H1 (cell line): Measurements from ENCODE around the gene CTDP1. TPM values are rescaled to one million over a fixed set of nuclear protein-coding genes. Genes with fewer than 3 reads are reported as not detected.

Experiments
- CTCF ChIA-PET: fragments of 300-600 bp; sonication (Branson Sonifier 250); formaldehyde crosslinking; loops from one replicate; lab custom pipeline; 2021; ENCODE audit not compliant: partially characterized antibody; lab: Charles Lee
- POLR2A ChIA-PET: fragments of 300-600 bp; sonication (Branson Sonifier 250); formaldehyde crosslinking; loops from one replicate; lab custom pipeline; 2021; ENCODE audit warnings: inconsistent platforms; ENCODE audit not compliant: partially characterized antibody; lab: Charles Lee
- DNase-seq, 2 experiments: peaks; one replicate each; pipeline versions ENCODE4 v3.0.0 to v3.0.0-alpha.2; 2010 to 2022; ENCODE audit warnings: low spot score in 2 of 2, low read depth in 1 of 2, mixed read lengths in 1 of 2
- FAIRE-seq: peaks from 2 replicates; lab custom pipeline; 2011; peaks lifted over from hg19 to GRCh38; lab: Jason Lieb, UNC
- H2AFZ ChIP-seq: 2 replicates; pipeline ENCODE4 v1.8.1; 2012; ENCODE audit warnings: low read length, inconsistent platforms
- H2AK5ac ChIP-seq: 2 replicates; pipeline ENCODE4 v1.6.1; 2013; ENCODE audit warnings: low read depth, low read length
- H2BK120ac ChIP-seq: replicated peaks from 2 replicates; pipeline ENCODE3; 2013; ENCODE audit warnings: low read depth, low read length, inconsistent platforms
- H2BK12ac ChIP-seq: 2 replicates; pipeline ENCODE4 v1.6.1; 2013; ENCODE audit warnings: low read depth, low read length
- H2BK15ac ChIP-seq: 2 replicates; pipeline ENCODE4 v1.6.1; 2013; ENCODE audit warnings: low read length
- H2BK20ac ChIP-seq: 2 replicates; pipeline ENCODE4 v1.6.1; 2013; ENCODE audit warnings: low read length
- H2BK5ac ChIP-seq: 2 replicates; pipeline ENCODE4 v1.6.1; 2013; ENCODE audit warnings: low read depth, low read length
- H3K14ac ChIP-seq: 2 replicates; pipeline ENCODE4 v1.6.1; 2013; ENCODE audit warnings: inconsistent platforms; ENCODE audit not compliant: insufficient read length
- H3K18ac ChIP-seq: 2 replicates; pipeline ENCODE4 v1.6.1; 2013; ENCODE audit warnings: low read length; ENCODE audit errors: extremely low read depth
- H3K23ac ChIP-seq: 2 replicates; pipeline ENCODE4 v1.6.1; 2013; ENCODE audit warnings: inconsistent platforms; ENCODE audit not compliant: insufficient read length
- H3K23me2 ChIP-seq: 2 replicates; pipeline ENCODE4 v1.6.1; 2013; ENCODE audit warnings: low read depth, low read length
- H3K27ac ChIP-seq: 2 replicates; pipeline ENCODE4 v1.6.1; 2011; ENCODE audit warnings: low read depth, low read length, inconsistent platforms
- H3K27me3 ChIP-seq, 4 experiments: replicated peaks in 1 of 4; 1 replicate in 1 of 4; 2 replicates in 3 of 4; pipeline versions ENCODE4 v1.6.1 to v1.8.1; 2011 to 2013; ENCODE audit warnings: low read length in 3 of 4, mild to moderate bottlenecking in 3 of 4, inconsistent platforms in 2 of 4, mixed read lengths in 2 of 4, moderate library complexity in 1 of 4; ENCODE audit not compliant: control insufficient read depth in 3 of 4, insufficient read depth in 3 of 4; ENCODE audit errors: extremely low read depth in 1 of 4
- H3K36me3 ChIP-seq, 4 experiments: 2 replicates each; pipeline versions ENCODE4 v1.6.1 to v1.8.1; 2011 to 2013; ENCODE audit warnings: mild to moderate bottlenecking in 4 of 4, low read length in 3 of 4, moderate library complexity in 2 of 4, control low read depth in 1 of 4, inconsistent platforms in 1 of 4; ENCODE audit not compliant: insufficient read depth in 4 of 4, control insufficient read depth in 2 of 4
- H3K4ac ChIP-seq: replicated peaks from 2 replicates; pipeline ENCODE3; 2013; ENCODE audit warnings: low read length, low read depth, mixed read lengths, inconsistent platforms; ENCODE audit not compliant: insufficient read length
- H3K4me1 ChIP-seq, 4 experiments: replicated peaks in 1 of 4; 1 replicate in 1 of 4; 2 replicates in 3 of 4; pipeline versions ENCODE4 v1.6.1 to v1.8.1; 2011 to 2013; ENCODE audit warnings: low read length in 3 of 4, inconsistent platforms in 2 of 4, mixed read lengths in 1 of 4; ENCODE audit not compliant: insufficient read depth in 4 of 4, control insufficient read depth in 3 of 4
- H3K4me2 ChIP-seq, 2 experiments: 2 replicates each; pipeline versions ENCODE4 v1.6.1 to v1.8.1; 2011 to 2013; ENCODE audit warnings: low read depth in 2 of 2, low read length in 2 of 2, control low read depth in 1 of 2, inconsistent platforms in 1 of 2, mild to moderate bottlenecking in 1 of 2; ENCODE audit not compliant: insufficient read depth in 1 of 2
- H3K4me3 ChIP-seq, 4 experiments: fragments of 200-600, 300-600 bp in 1 of 4; sonication (generic), shearing (Covaris generic), sonication (Bioruptor Twin) in 1 of 4; 2 replicates each; pipeline versions ENCODE4 v1.5.1 to v1.8.1; 2011 to 2016; ENCODE audit warnings: low read length in 4 of 4, low read depth in 3 of 4, control low read depth in 2 of 4, inconsistent platforms in 2 of 4, mild to moderate bottlenecking in 2 of 4, mixed read lengths in 1 of 4, moderate library complexity in 1 of 4; ENCODE audit not compliant: insufficient read depth in 2 of 4; ENCODE audit errors: extremely low read depth in 1 of 4
- H3K56ac ChIP-seq: replicated peaks from 2 replicates; pipeline ENCODE3; 2013; ENCODE audit warnings: low read depth, mild to moderate bottlenecking, mixed read lengths, low read length, inconsistent platforms; ENCODE audit not compliant: insufficient read length
- H3K79me1 ChIP-seq: 2 replicates; pipeline ENCODE4 v1.6.1; 2013; ENCODE audit warnings: low read depth, low read length, control low read depth
- H3K79me2 ChIP-seq, 2 experiments: 2 replicates each; pipeline versions ENCODE4 v1.6.1 to v1.8.1; 2012 to 2013; ENCODE audit warnings: low read length in 2 of 2, mild to moderate bottlenecking in 2 of 2, inconsistent platforms in 1 of 2; ENCODE audit not compliant: insufficient read depth in 2 of 2, control insufficient read depth in 1 of 2
- H3K9ac ChIP-seq, 4 experiments: replicated peaks in 1 of 4; 1 replicate in 1 of 4; 2 replicates in 3 of 4; pipeline versions ENCODE4 v1.6.1 to v1.8.1; 2011 to 2013; ENCODE audit warnings: low read depth in 3 of 4, low read length in 3 of 4, control low read depth in 2 of 4, mild to moderate bottlenecking in 2 of 4, moderate library complexity in 2 of 4, inconsistent platforms in 1 of 4; ENCODE audit errors: extremely low read depth in 1 of 4
- H3K9me3 ChIP-seq, 2 experiments: 2 replicates each; pipeline versions ENCODE4 v1.6.1 to v1.8.1; 2012 to 2013; ENCODE audit warnings: mild to moderate bottlenecking in 2 of 2, moderate library complexity in 2 of 2, control low read depth in 1 of 2, inconsistent platforms in 1 of 2, low read depth in 1 of 2, low read length in 1 of 2, mixed read lengths in 1 of 2; ENCODE audit not compliant: insufficient read depth in 2 of 2
- H4K20me1 ChIP-seq, 2 experiments: replicated peaks in 1 of 2; 2 replicates each; pipeline versions ENCODE3 to v1.8.1; 2011 to 2013; ENCODE audit warnings: inconsistent platforms in 2 of 2, low read length in 2 of 2, mild to moderate bottlenecking in 1 of 2; ENCODE audit not compliant: insufficient read depth in 2 of 2, control insufficient read depth in 1 of 2
- H4K5ac ChIP-seq: 2 replicates; pipeline ENCODE4 v1.6.1; 2013; ENCODE audit warnings: low read length, low read depth, mixed read lengths, inconsistent platforms; ENCODE audit not compliant: insufficient read length
- H4K8ac ChIP-seq: 2 replicates; pipeline ENCODE4 v1.8.0; 2013; ENCODE audit warnings: mild to moderate bottlenecking, moderate library complexity, low read length, inconsistent platforms; ENCODE audit not compliant: insufficient read depth; ENCODE audit errors: extremely low read depth
- H4K91ac ChIP-seq: replicated peaks from 2 replicates; pipeline ENCODE3; 2013; ENCODE audit warnings: low read length, mixed read lengths, inconsistent platforms; ENCODE audit not compliant: insufficient read length
- POLR2AphosphoS5 ChIP-seq: IDR thresholded peaks from 2 replicates; pipeline ENCODE4 v1.6.1; 2011; ENCODE audit warnings: low read depth, low read length
- RFX5 ChIP-seq: IDR thresholded peaks from 2 replicates; pipeline ENCODE4 v1.6.1; 2011; ENCODE audit warnings: low read depth, low read length, improper control_type of control experiment, borderline replicate concordance
- SAP30 ChIP-seq: fragments of 300-600 bp; sonication (generic); IDR thresholded peaks from 2 replicates; pipeline ENCODE4 v1.7.1; 2012; ENCODE audit warnings: low read length, moderate library complexity, mild to moderate bottlenecking, inconsistent platforms; ENCODE audit not compliant: insufficient read depth, insufficient replicate concordance
- WGBS, 2 experiments: shearing (Covaris generic) in 1 of 2; methylation state at CpG; one replicate each; pipeline versions ENCODE4 v1.1.6 to v1.1.7; 2013 to 2015; ENCODE audit warnings: low lambda C conversion rate in 2 of 2, mixed read lengths in 2 of 2, inconsistent platforms in 1 of 2, low coverage in 1 of 2, missing lambda C conversion rate in 1 of 2; ENCODE audit not compliant: insufficient replicate concordance in 2 of 2, insufficient coverage in 1 of 2, insufficient read length in 1 of 2; ENCODE audit errors: extremely low coverage in 1 of 2, missing lambda C conversion rate in 1 of 2; 5-methylcytosine and 5-hydroxymethylcytosine counted together
- polyA plus RNA-seq, 7 experiments: library from polyadenylated mRNA; depleted of rRNA in 3 of 7; stranded (reverse) in 5 of 7; unstranded in 2 of 7; fragments of >200 nt in 5 of 7; fragments of 200-250 nt in 2 of 7; gene quantifications; 1 replicate in 5 of 7; 2 replicates in 1 of 7; 4 replicates in 1 of 7; pipeline versions ENCODE4 v1.2.1 to v1.2.3, GENCODE V29; 2011 to 2013; ENCODE audit warnings: missing spikeins in 2 of 7, mixed read lengths in 2 of 7
- total RNA-seq: library from RNA; stranded (reverse); fragmentation: NEBNext Ultra II Directional; extraction: Animal tissue kit (Norgen Biotek cat#: 25700); gene quantifications from 2 replicates; pipeline ENCODE4 v1.2.1, GENCODE V29; 2021

CTDP1 gene
- total and polyA plus RNA-seq, 2 of the 8 experiments (the other 6 are each of a cell fraction or from before 2014, with no cell fraction given) = 16.6 to 37.0 TPM

DNA sequence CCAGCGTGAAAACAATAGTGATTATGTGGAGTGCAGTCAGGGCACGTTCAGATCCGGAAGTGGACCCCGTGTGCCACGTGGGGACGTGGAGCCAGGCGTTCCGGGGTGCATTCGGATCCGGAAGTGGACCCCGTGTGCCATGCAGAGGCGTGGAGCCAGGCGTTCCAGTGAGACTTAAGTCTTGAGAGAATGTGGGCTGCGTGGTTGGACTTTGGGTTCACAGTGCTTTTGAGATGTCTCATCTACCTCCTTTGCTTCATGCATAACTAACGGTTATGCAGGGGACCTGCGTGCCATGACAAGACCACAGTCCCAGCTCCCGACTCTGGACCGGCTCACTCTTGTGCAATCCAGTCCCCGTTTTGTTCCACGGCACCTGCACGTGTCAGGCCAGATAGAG is 28.8 kb downstream of the CTDP1 start:
- 96% methylated on average over 21 of the region's 21 CpGs; no CpG with 5 or more reads in 1 of the 2 experiments for WGBS, 2 experiments
- Histone ChIP-seq H4K20me1 (peaks cover 8 to 15% of the 10 kb centered on the region in 2 experiments), H2BK15ac (no peak overlapping the region), H4K5ac (no peak overlapping the region), H3K36me3 (peaks cover 0 to 31% (median 17%) of the 10 kb centered on the region in 4 experiments; a peak in 5 of 8 replicates), H3K23me2 (no peaks in the 10 kb centered on the region; the same call in 1 of the 2 replicates), H2BK120ac (no peak overlapping the region), H3K27ac (no peak overlapping the region), H2BK12ac (no peak overlapping the region), H3K56ac (no peak overlapping the region), H3K27me3 (no peaks in the 10 kb centered on the region), H2AFZ (no peak overlapping the region), H3K79me2 (peaks cover 0 to 6% of the 10 kb centered on the region in 2 experiments; a peak in 2 of 4 replicates), H3K14ac (no peak overlapping the region), H3K4me1 (peaks cover 0 to 2% (median 0%) of the 10 kb centered on the region in 4 experiments; a peak in 1 of 7 replicates), H4K91ac (no peak overlapping the region), H2BK20ac (0 out of 2 replicates have a peak overlapping the region, but pooled peaks have one; percentile 18), H3K79me1 (peaks cover 2% of the 10 kb centered on the region; the same call in 1 of the 2 replicates), H3K23ac (no peak overlapping the region), H2AK5ac (no peak overlapping the region), H3K9me3 (no peaks in the 10 kb centered on the region), H3K4me2 (no peak overlapping the region), H4K8ac (no peak overlapping the region), H3K4ac (no peak overlapping the region), H3K9ac (no peak overlapping the region), H3K4me3 (no peak overlapping the region), H3K18ac (no peak overlapping the region), H2BK5ac (no peak overlapping the region)
- CTCF ChIA-PET = no interaction called here
- no peak for DNase-seq
- POLR2A ChIA-PET = interaction anchor here (0.6 kb wide), 1 partner anchor 41 kb away, joined by 3 read pairs; no protein-coding TSS in a partner anchor
- no peak for FAIRE-seq
- TF ChIP-seq RFX5 (no peak), POLR2AphosphoS5 (no peak), SAP30 (no peak)
